Sigmoid colon (tissue), 7 donors: ENCODE data around the gene MAPKAP1. TPM values are rescaled to one million over a fixed set of nuclear protein-coding genes. Genes with fewer than 3 reads are reported as not detected.
A peak's percentile ranks its signal among the peaks of the same experiment; 100 is the strongest.
"Not testable (repeated sequence)": the region's sequence is repeated elsewhere in the genome, so short reads cannot be mapped to it uniquely, and the experiment has no call there.

Experiments used
- DNase-seq: peaks from one replicate; pipeline ENCODE4 v3.0.0-alpha.2; 2019
- H3K27ac ChIP-seq, 4 donors: fragments of 200-600 bp; sonication (generic); one replicate each; pipeline ENCODE4 v1.5.1; 2016 to 2019; ENCODE audit warnings: mild to moderate bottlenecking in 1 of 4
- H3K27me3 ChIP-seq, 3 donors: fragments of 200-600 bp; sonication (generic); one replicate each; pipeline ENCODE4 v1.5.1; 2019; ENCODE audit warnings: mild to moderate bottlenecking in 1 of 3
- H3K36me3 ChIP-seq, 4 donors: fragments of 200-600 bp; sonication (generic); one replicate each; pipeline ENCODE4 v1.5.1; 2016 to 2019
- H3K4me1 ChIP-seq, 4 donors: fragments of 200-600 bp; sonication (generic); one replicate each; pipeline ENCODE4 v1.5.1; 2017 to 2019
- H3K4me3 ChIP-seq, 4 donors: fragments of 200-600 bp; sonication (generic); one replicate each; pipeline ENCODE4 v1.5.1; 2017 to 2019; ENCODE audit warnings: mild to moderate bottlenecking in 2 of 4, moderate library complexity in 1 of 4
- H3K9me3 ChIP-seq, 4 donors: fragments of 200-600 bp in 3 of 4; sonication (generic) in 3 of 4; one replicate each; pipeline versions ENCODE4 v1.5.1 to v1.6.1; 2013 to 2019
- CTCF ChIP-seq, 4 experiments: fragments of 450-650 bp in 3 of 4; fragments of 200-600 bp in 1 of 4; IDR thresholded peaks; one replicate each; pipeline ENCODE4 v1.5.1; 2016 to 2019; ENCODE audit warnings: antibody characterized with exemption in 4 of 4, mild to moderate bottlenecking in 3 of 4, moderate library complexity in 2 of 4
- EP300 ChIP-seq, 4 donors: sonication (generic); formaldehyde crosslinking; IDR thresholded peaks; one replicate each; pipeline ENCODE4 v1.6.1; 2017; ENCODE audit warnings: antibody characterized with exemption in 4 of 4
- POLR2A ChIP-seq, 2 donors: fragments of 450-650 bp; IDR thresholded peaks; one replicate each; pipeline ENCODE4 v1.6.1; 2016; ENCODE audit warnings: antibody characterized with exemption in 2 of 2, mild to moderate bottlenecking in 2 of 2, moderate library complexity in 2 of 2
- POLR2AphosphoS5 ChIP-seq, 4 donors: sonication (generic); formaldehyde crosslinking; IDR thresholded peaks; one replicate each; pipeline ENCODE4 v1.6.1; 2017; ENCODE audit warnings: antibody characterized with exemption in 4 of 4
- WGBS, 2 donors: extraction: QIAGEN DNeasy Blood & Tissue Kit; methylation state at CpG; one replicate each; pipeline ENCODE4 v1.1.7; 2013; 5-methylcytosine and 5-hydroxymethylcytosine counted together
- intact Hi-C: fragments of 100-400 bp; cut with DNase I; formaldehyde crosslinking; loops from one replicate; pipeline ENCODE4 v1.15.1; 2023
- polyA plus RNA-seq, 3 donors: library from polyadenylated mRNA; stranded (reverse); fragments of 200-250 nt; gene quantifications; one replicate each; pipeline ENCODE4 v1.2.3, GENCODE V29; 2013
- total RNA-seq, 4 donors: library from RNA; depleted of rRNA; stranded (reverse); fragments of >200 nt; gene quantifications; one replicate each; pipeline ENCODE4 v1.1.0, GENCODE V29; 2016
- donor health status: healthy with polysubstance abuse.
- donor health status: Bipolar disorder and iron deficiency.
- donor health status: healthy.

Gene MAPKAP1
- total and polyA plus RNA-seq, 7 donors: 37.2 to 155 (median 84.3) TPM

- Histone ChIP-seq H3K9me3 (no peaks in the 10 kb centered on the region), H3K4me1 (peaks cover 0 to 46% (median 33%) of the 10 kb centered on the region in 4 donors), H3K36me3 (no peaks in the 10 kb centered on the region), H3K27ac (no peak overlapping the region), H3K27me3 (no peaks in the 10 kb centered on the region), H3K4me3 (no peak overlapping the region)
- 98 to 99% methylated on average over 2 of the region's 2 CpGs for WGBS, 2 donors
- DNase-seq: no peak
- TF ChIP-seq EP300 (IDR thresholded peaks at IDR 0.05) (no peak), POLR2A (IDR thresholded peaks at IDR 0.05) (no peak), CTCF (IDR thresholded peaks at IDR 0.05) (no peak), POLR2AphosphoS5 (IDR thresholded peaks at IDR 0.05) (no peak)
- intact Hi-C loops: no loop called here
These were observed 136.8 kb downstream of the MAPKAP1 start for GRCh38 chr9:125570246-125570645.

- Histone ChIP-seq H3K36me3 (no peaks in the 10 kb centered on the region), H3K4me1 (peaks cover 0 to 34% (median 28%) of the 10 kb centered on the region in 4 donors), H3K9me3 (no peaks in the 10 kb centered on the region), H3K27me3 (no peaks in the 10 kb centered on the region), H3K4me3 (no peak overlapping the region), H3K27ac (peak overlapping the region in 1 of 4 donors; percentile 42)
- TF ChIP-seq POLR2A (IDR thresholded peaks at IDR 0.05) (no peak), POLR2AphosphoS5 (IDR thresholded peaks at IDR 0.05) (no peak), CTCF (IDR thresholded peaks at IDR 0.05) (no peak), EP300 (IDR thresholded peaks at IDR 0.05) (no peak)
- DNase-seq: no peak
- intact Hi-C loops: no loop called here
- WGBS, 2 donors: 78 to 89% methylated on average over 4 of the region's 4 CpGs
These were observed 138.4 kb downstream of the MAPKAP1 start for GRCh38 chr9:125568621-125569020.

GRCh38 chr9:125566051-125566450 lies 141.0 kb downstream of the MAPKAP1 start:
- H3K4me3 ChIP-seq, intact Hi-C loops, H3K9me3 ChIP-seq, H3K36me3 ChIP-seq, H3K27ac ChIP-seq, H3K27me3 ChIP-seq, DNase-seq: not testable (repeated sequence)
- TF ChIP-seq POLR2AphosphoS5 (IDR thresholded peaks at IDR 0.05): peak in 1 of 4 donors; percentile 12
- H3K4me1 ChIP-seq: peaks cover 0 to 31% (median 28%) of the 10 kb centered on the region in 4 donors

- Histone ChIP-seq H3K27me3 (no peaks in the 10 kb centered on the region), H3K4me3 (no peak overlapping the region), H3K27ac (no peak overlapping the region), H3K36me3 (no peaks in the 10 kb centered on the region), H3K4me1 (peaks cover 0 to 31% (median 28%) of the 10 kb centered on the region in 4 donors), H3K9me3 (no peaks in the 10 kb centered on the region)
- WGBS, 2 donors: 97 to 99% methylated on average over 2 of the region's 2 CpGs
- no peak for TF ChIP-seq CTCF (IDR thresholded peaks at IDR 0.05)
- TF ChIP-seq EP300 (IDR thresholded peaks at IDR 0.05): no peak
- TF ChIP-seq POLR2AphosphoS5 (IDR thresholded peaks at IDR 0.05): no peak
- no peak for TF ChIP-seq POLR2A (IDR thresholded peaks at IDR 0.05)
- no peak for DNase-seq
- intact Hi-C loops: no loop called here
These were observed 141.9 kb downstream of the MAPKAP1 start for GRCh38 chr9:125565126-125565525.

- Histone ChIP-seq H3K9me3 (no peaks in the 10 kb centered on the region), H3K27me3 (no peaks in the 10 kb centered on the region), H3K4me3 (no peak overlapping the region), H3K36me3 (no peaks in the 10 kb centered on the region), H3K27ac (no peak overlapping the region), H3K4me1 (peaks cover 0 to 31% (median 28%) of the 10 kb centered on the region in 4 donors)
- 88 to 93% methylated on average over 4 of the region's 4 CpGs for WGBS, 2 donors
- intact Hi-C loops: no loop called here
- no peak for DNase-seq
- TF ChIP-seq POLR2AphosphoS5 (IDR thresholded peaks at IDR 0.05) (no peak), EP300 (IDR thresholded peaks at IDR 0.05) (no peak), POLR2A (IDR thresholded peaks at IDR 0.05) (no peak), CTCF (IDR thresholded peaks at IDR 0.05) (no peak)
These were observed 142.4 kb downstream of the MAPKAP1 start for GRCh38 chr9:125564631-125565030.
